Measurements from ENCODE around the gene CAMK2N2. TPM values are rescaled to one million over a fixed set of nuclear protein-coding genes. Genes with fewer than 3 reads are reported as not detected.

Gene CAMK2N2
- total RNA-seq, 1 donor from 2014 or later, result 2.6 TPM

GRCh38 chr3:184211297-184211696 lies 50.1 kb downstream of the CAMK2N2 start:
- peaks cover 11% of the 10 kb centered on the region for H3K27me3 ChIP-seq (ENCODE audit: insufficient read depth, low read length)
- H3K9me3 Mint-ChIP-seq (ENCODE audit: unreplicated experiment), result no peaks in the 10 kb centered on the region
- DNase-seq (ENCODE audit: low read depth) (no peak), FAIRE-seq (no peak)
- no peaks in the 10 kb centered on the region for H4K20me1 ChIP-seq (ENCODE audit: insufficient read depth, low read length)
- TF ChIP-seq EZH2 (IDR thresholded peaks at IDR 0.05; ENCODE audit: insufficient read depth, low read length), result no peak
- TF ChIP-seq CTCF (IDR thresholded peaks at IDR 0.05; ENCODE audit: insufficient read depth, low read depth, low read length), result no peak
- H2AFZ ChIP-seq (ENCODE audit: low read depth, low read length), result no peak overlapping the region
- no peak overlapping the region for H3K4me3 Mint-ChIP-seq (ENCODE audit: unreplicated experiment)
- no peaks in the 10 kb centered on the region for H3K9me3 ChIP-seq (ENCODE audit: insufficient read depth, low read depth, low read length)
- H3K9ac ChIP-seq (ENCODE audit: low read length), result no peak overlapping the region
- H3K27me3 Mint-ChIP-seq (ENCODE audit: low read depth, unreplicated experiment), result peaks cover 16% of the 10 kb centered on the region
- no peaks in the 10 kb centered on the region for H3K4me1 Mint-ChIP-seq (ENCODE audit: low read depth, unreplicated experiment)
- H3K27ac Mint-ChIP-seq (ENCODE audit: unreplicated experiment), result no peak overlapping the region
- H3K4me2 ChIP-seq (ENCODE audit: low read length), result no peak overlapping the region
- no peak overlapping the region for H3K4me3 ChIP-seq (ENCODE audit: insufficient read depth, low read depth, low read length)
- no peaks in the 10 kb centered on the region for H3K36me3 Mint-ChIP-seq (ENCODE audit: low read depth, unreplicated experiment)
- no peaks in the 10 kb centered on the region for H3K4me1 ChIP-seq (ENCODE audit: insufficient read depth, low read length)
- H3K36me3 ChIP-seq (ENCODE audit: insufficient read depth, low read length), result no peaks in the 10 kb centered on the region
- H3K79me2 ChIP-seq (ENCODE audit: insufficient read depth, low read length), result no peaks in the 10 kb centered on the region
- no peak overlapping the region for H3K27ac ChIP-seq (ENCODE audit: low read depth, low read length)

Small RNA genes lying within 50 kb of the gene (microRNA-seq; reads per million reads assigned to microRNA genes)
- gene MIR1224, result 2.2 reads per million

Other genes starting within 250 kb of the CAMK2N2 start
- gene ABCC5, start 243.7 kb downstream of the CAMK2N2 start, total RNA-seq, result 52.0 and 52.2 TPM in 2 replicates
- not detected in 2 replicates for gene HTR3D, start 229.8 kb downstream of the CAMK2N2 start, total RNA-seq
- not detected in 2 replicates for gene HTR3C, start 208.5 kb downstream of the CAMK2N2 start, total RNA-seq
- not detected in 2 replicates for gene HTR3E, start 164.5 kb downstream of the CAMK2N2 start, total RNA-seq
- 20.8 and 22.6 TPM in 2 replicates for gene EIF2B5, start 126.2 kb downstream of the CAMK2N2 start, total RNA-seq
- 107 and 110 TPM in 2 replicates for gene DVL3, start 106.2 kb downstream of the CAMK2N2 start, total RNA-seq
- 603 and 613 TPM in 2 replicates for gene AP2M1, start 86.7 kb downstream of the CAMK2N2 start, total RNA-seq
- 61.1 and 70.9 TPM in 2 replicates for gene ABCF3, start 75.4 kb downstream of the CAMK2N2 start, total RNA-seq
- 0.23 TPM in 1 of 2 replicates, not detected in the other for gene VWA5B2, start 32.0 kb downstream of the CAMK2N2 start, total RNA-seq
- gene ALG3, start 12.6 kb downstream of the CAMK2N2 start, total RNA-seq, result 47.1 and 51.1 TPM in 2 replicates
- gene EEF1AKMT4, start 11.9 kb downstream of the CAMK2N2 start, total RNA-seq, result 7.2 TPM in 2 replicates
- not detected in 2 replicates for gene ECE2, start 14.5 kb upstream of the CAMK2N2 start, total RNA-seq
- 496 and 588 TPM in 2 replicates for gene PSMD2, start 37.7 kb upstream of the CAMK2N2 start, total RNA-seq
- gene EIF4G1, start 53.1 kb upstream of the CAMK2N2 start, total RNA-seq, result 490 and 495 TPM in 2 replicates
- gene FAM131A, start 76.0 kb upstream of the CAMK2N2 start, total RNA-seq, result 12.2 TPM in 2 replicates
- gene CLCN2, start 100.1 kb upstream of the CAMK2N2 start, total RNA-seq, result 7.4 and 9.0 TPM in 2 replicates
- 63.2 and 70.3 TPM in 2 replicates for gene POLR2H, start 100.2 kb upstream of the CAMK2N2 start, total RNA-seq
- gene THPO, start 116.7 kb upstream of the CAMK2N2 start, total RNA-seq, result 0.25 and 0.46 TPM in 2 replicates
- 3.4 and 5.6 TPM in 2 replicates for gene CHRD, start 118.5 kb upstream of the CAMK2N2 start, total RNA-seq

All from astrocyte (in vitro differentiated cells and primary cell).